Neutrophil (primary cell): ENCODE measurements around the gene SYT5.

Experiments used
- H3K27ac ChIP-seq: fragments of 200-600 bp; sonication (generic); 2 replicates; pipeline ENCODE4 v1.5.1; 2016; ENCODE audit warnings: mild to moderate bottlenecking, moderate library complexity
- H3K27me3 ChIP-seq: fragments of 200-600 bp; sonication (generic); 2 replicates; pipeline ENCODE4 v1.6.0; 2016; ENCODE audit warnings: mild to moderate bottlenecking
- H3K36me3 ChIP-seq: fragments of 200-600 bp; sonication (generic); 2 replicates; pipeline ENCODE4 v1.5.1; 2017
- H3K4me1 ChIP-seq, 2 experiments: fragments of 200-600 bp in 1 of 2; sonication (generic) in 1 of 2; 1 replicate in 1 of 2; 2 replicates in 1 of 2; pipeline versions ENCODE4 v1.5.1 to v1.6.1; 2013 to 2016; ENCODE audit warnings: low read depth in 1 of 2, low read length in 1 of 2, mild to moderate bottlenecking in 1 of 2, moderate library complexity in 1 of 2; ENCODE audit not compliant: control insufficient read depth in 1 of 2, insufficient read depth in 1 of 2
- H3K4me3 ChIP-seq, 2 experiments: fragments of 200-600 bp in 1 of 2; sonication (generic) in 1 of 2; 1 replicate in 1 of 2; 2 replicates in 1 of 2; pipeline ENCODE4 v1.5.1; 2013 to 2016; ENCODE audit warnings: low read depth in 1 of 2, low read length in 1 of 2, mild to moderate bottlenecking in 1 of 2, moderate library complexity in 1 of 2
- H3K9me3 ChIP-seq: fragments of 200-600 bp; sonication (generic); 2 replicates; pipeline ENCODE4 v1.5.1; 2016
- TF ChIP-seq, protein P1 (sequence below): fragments of 200-600 bp; sonication (generic); IDR thresholded peaks from 2 replicates; pipeline ENCODE4 v1.5.1; 2016; ENCODE audit warnings: antibody characterized with exemption

Gene SYT5

GRCh38 chr19:55224038-55224665 is 44.1 kb upstream of the SYT5 start:
- Histone ChIP-seq H3K4me3 (no peak overlapping the region), H3K27me3 (no peaks in the 10 kb centered on the region), H3K27ac (no peak overlapping the region), H3K9me3 (no peaks in the 10 kb centered on the region), H3K4me1 (peaks cover 0 to 5% of the 10 kb centered on the region in 2 experiments), H3K36me3 (peaks cover 63% of the 10 kb centered on the region)
- TF ChIP-seq, protein P1, sequence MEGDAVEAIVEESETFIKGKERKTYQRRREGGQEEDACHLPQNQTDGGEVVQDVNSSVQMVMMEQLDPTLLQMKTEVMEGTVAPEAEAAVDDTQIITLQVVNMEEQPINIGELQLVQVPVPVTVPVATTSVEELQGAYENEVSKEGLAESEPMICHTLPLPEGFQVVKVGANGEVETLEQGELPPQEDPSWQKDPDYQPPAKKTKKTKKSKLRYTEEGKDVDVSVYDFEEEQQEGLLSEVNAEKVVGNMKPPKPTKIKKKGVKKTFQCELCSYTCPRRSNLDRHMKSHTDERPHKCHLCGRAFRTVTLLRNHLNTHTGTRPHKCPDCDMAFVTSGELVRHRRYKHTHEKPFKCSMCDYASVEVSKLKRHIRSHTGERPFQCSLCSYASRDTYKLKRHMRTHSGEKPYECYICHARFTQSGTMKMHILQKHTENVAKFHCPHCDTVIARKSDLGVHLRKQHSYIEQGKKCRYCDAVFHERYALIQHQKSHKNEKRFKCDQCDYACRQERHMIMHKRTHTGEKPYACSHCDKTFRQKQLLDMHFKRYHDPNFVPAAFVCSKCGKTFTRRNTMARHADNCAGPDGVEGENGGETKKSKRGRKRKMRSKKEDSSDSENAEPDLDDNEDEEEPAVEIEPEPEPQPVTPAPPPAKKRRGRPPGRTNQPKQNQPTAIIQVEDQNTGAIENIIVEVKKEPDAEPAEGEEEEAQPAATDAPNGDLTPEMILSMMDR: no peak

DNA sequence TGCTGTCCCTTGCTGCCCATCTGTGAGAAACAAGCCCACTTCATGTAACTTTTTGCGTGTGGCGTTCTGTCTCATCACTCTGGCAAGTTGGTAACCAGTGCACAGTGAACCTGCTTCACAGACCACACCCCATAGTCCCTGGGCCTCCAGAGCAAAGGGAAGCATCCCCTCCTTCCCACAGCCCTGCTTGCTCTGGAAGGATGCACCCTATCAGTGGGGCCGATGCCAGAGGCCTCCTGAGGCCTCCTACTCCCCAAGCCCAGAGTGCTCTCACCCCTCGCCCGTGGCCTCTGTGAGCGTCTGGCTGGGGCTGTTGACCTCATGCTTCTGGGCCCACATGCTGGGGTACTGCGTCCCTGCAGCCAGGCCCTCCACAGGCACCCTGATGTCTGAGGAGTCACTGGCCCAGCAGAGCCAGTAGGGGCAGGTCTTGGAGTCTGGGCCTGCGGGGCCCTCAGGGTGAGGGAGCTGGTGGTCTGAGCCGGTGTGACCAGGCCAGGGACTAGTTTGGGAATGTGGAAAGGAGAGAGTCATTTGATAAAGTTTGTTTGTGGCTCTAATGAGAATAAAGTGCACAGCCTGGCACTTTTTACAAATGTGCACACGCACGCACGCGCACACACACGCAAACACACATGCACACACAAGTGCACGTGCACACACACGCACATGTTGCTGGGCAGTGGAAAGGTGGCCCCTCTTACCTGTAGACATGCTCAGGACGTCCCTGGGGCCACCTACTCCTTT is 43.4 kb upstream of the SYT5 start:
- H3K27ac ChIP-seq: no peak overlapping the region
- H3K9me3 ChIP-seq: no peaks in the 10 kb centered on the region
- no peak overlapping the region for H3K4me3 ChIP-seq
- peaks cover 0 to 5% of the 10 kb centered on the region in 2 experiments for H3K4me1 ChIP-seq
- TF ChIP-seq, protein P1: no peak
- H3K36me3 ChIP-seq: peaks cover 56% of the 10 kb centered on the region
- H3K27me3 ChIP-seq: no peaks in the 10 kb centered on the region

DNA sequence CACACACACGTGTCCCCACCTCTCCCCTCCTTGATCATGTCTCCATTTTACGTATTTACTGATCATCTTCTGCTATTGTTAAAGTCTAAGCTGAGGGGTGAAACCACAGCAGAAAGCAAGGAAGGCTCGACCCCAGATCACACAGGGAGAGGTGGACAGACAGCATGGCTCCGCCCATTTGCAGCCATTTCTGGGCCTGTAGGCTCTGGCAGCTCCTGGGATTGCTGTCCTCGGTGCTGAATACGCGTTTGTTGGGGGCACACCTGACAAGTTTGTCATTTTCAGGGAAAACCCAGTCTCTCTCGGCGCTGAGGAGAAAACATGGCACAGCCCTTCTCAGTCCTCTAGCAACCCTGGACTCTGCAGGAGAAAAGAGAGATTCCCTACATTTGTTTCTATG is 40.4 kb upstream of the SYT5 start:
- peaks cover 27% of the 10 kb centered on the region for H3K36me3 ChIP-seq
- TF ChIP-seq, protein P1: no peak
- peaks cover 3 to 8% of the 10 kb centered on the region in 2 experiments for H3K4me1 ChIP-seq
- no peaks in the 10 kb centered on the region for H3K9me3 ChIP-seq
- H3K27me3 ChIP-seq: peaks cover 20% of the 10 kb centered on the region
- H3K4me3 ChIP-seq: no peak overlapping the region
- no peak overlapping the region for H3K27ac ChIP-seq

GRCh38 chr19:55216461-55217198 is 36.5 kb upstream of the SYT5 start:
- Histone ChIP-seq H3K9me3 (no peaks in the 10 kb centered on the region), H3K4me3 (peak overlapping the region in 1 of 2 experiments; percentile 18), H3K36me3 (no peaks in the 10 kb centered on the region), H3K4me1 (peaks cover 0 to 8% of the 10 kb centered on the region in 2 experiments), H3K27me3 (peaks cover 32% of the 10 kb centered on the region), H3K27ac (no peak overlapping the region)
- TF ChIP-seq, protein P1: no peak

DNA sequence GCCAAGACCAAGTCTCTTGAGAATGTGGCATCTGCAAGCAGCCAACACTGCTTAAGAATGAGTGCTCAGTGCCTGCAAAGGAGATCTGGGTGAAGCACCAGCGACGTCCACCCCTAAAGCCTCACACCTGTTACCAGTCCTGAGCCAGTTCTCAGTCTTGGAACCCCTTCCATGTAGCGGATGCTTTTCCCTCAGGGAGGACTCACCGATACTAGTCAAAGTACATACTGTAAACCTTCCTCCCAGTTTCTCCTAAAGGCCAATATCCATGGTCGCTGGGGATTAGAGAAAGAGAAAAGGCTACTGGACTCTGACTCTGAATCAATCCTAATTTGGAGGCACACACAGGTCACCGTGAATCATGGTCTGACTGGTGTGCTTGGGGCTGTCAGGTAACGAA is 33.5 kb upstream of the SYT5 start:
- Histone ChIP-seq H3K4me3 (no peak overlapping the region), H3K9me3 (no peaks in the 10 kb centered on the region), H3K4me1 (peaks cover 0 to 8% of the 10 kb centered on the region in 2 experiments), H3K36me3 (no peaks in the 10 kb centered on the region), H3K27me3 (peaks cover 47% of the 10 kb centered on the region), H3K27ac (no peak overlapping the region)
- TF ChIP-seq, protein P1: no peak
